ENCODE measurements around the gene CDKN2B-AS1. TPM values are rescaled to one million over a fixed set of nuclear protein-coding genes. Genes with fewer than 3 reads are reported as not detected.
"Not testable (repeated sequence)": the region's sequence is repeated elsewhere in the genome, so short reads cannot be mapped to it uniquely, and the experiment has no call there.

CDKN2B-AS1 gene
- total RNA-seq, 1 donor from 2014 or later, result 6.5 TPM

- intact Hi-C loops (cut with micrococcal nuclease), result loop anchor here (2.0 to 5.0 kb wide), 5 partner anchors 42 to 330 kb away; no protein-coding TSS in a partner anchor
Observed at GRCh38 chr9:22039258-22039657, 44.7 kb downstream of the CDKN2B-AS1 start.

- intact Hi-C loops (cut with micrococcal nuclease), result no loop called here
Observed at GRCh38 chr9:22040760-22041159, 46.2 kb downstream of the CDKN2B-AS1 start.

DNA sequence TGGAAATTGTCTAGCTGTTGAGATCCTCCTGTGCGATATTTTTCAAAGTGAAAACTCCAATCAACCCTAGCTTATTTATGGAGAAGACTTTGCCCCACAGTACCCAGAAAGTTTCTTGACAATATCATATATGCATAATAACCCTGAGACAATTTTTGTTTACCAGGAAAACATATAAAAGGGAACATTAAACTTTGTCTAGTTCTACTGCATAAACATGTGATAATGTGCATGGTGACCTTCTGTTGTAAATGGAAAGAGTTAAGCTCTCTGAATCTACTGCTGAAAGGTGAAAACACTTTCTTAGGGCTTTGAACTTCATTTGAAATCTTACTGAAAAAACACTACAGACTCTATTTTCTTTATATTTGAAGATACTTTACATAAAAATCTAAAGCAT, 46.8 kb downstream of the CDKN2B-AS1 start:
- intact Hi-C loops (cut with micrococcal nuclease), result no loop called here

DNA sequence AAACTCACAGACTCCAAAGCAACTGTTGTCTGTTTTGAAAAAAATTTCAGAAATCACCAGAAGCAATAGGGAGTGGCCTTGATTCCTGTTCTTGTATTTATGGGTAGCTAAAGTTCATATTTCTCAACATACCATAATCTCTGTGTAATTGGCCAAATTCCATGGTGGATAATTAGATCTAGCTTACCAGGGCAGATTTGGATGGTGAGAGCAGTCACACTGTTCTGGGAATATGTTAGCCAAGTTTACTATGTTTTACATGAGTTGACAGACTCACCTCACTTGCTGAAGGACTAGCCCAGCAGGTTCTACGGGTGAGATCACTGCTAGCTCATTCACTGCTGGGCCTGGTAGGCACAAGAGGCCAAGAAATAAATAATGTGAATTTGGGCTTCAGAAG, 47.2 kb downstream of the CDKN2B-AS1 start:
- intact Hi-C loops (cut with micrococcal nuclease), result no loop called here

- intact Hi-C loops (cut with micrococcal nuclease), result no loop called here
Observed at GRCh38 chr9:22043928-22044327, 49.3 kb downstream of the CDKN2B-AS1 start.

DNA sequence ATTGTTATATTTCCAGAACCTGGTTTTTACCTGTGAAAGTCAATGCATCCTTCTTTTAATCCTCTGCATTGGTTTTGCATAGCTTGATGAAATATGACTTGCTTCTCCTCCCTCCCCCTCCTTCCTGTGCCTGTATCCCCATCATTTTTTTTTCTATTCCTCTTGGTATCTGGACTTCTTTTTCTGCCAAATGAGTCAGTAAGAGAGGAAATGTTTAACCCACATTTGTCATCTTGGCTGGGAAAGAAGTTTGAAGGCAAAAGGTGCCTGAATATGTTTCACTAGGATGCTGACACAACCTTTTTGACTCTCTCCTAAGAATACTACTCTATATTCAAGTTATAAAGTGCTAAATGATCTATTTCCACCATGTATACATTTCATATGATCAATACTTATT, 50.0 kb downstream of the CDKN2B-AS1 start:
- intact Hi-C loops (cut with micrococcal nuclease), result no loop called here

DNA sequence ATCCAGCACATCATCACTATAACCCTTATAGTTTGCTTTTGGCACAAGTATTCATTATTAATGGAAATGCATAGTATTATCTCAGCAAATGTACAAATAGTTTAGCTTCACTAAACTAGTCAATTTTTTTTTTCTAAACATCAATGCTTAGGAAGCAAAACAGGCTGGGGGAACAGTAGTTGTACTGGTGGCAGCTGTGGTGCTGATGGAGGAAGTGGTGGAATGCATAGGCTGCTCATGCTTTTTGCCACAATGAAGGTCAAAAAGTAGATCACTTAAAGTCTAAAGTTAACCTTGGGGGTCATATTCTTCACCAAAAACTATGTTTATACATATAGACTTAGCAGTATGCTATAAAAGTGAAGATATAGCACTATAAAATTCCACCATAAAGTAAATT, 50.8 kb downstream of the CDKN2B-AS1 start:
- intact Hi-C loops (cut with micrococcal nuclease), result loop anchor here (1.0 kb wide), 1 partner anchor 8 kb away; no protein-coding TSS in a partner anchor

- intact Hi-C loops (cut with micrococcal nuclease), result no loop called here
Observed at GRCh38 chr9:22046243-22046885, 51.8 kb downstream of the CDKN2B-AS1 start.

DNA sequence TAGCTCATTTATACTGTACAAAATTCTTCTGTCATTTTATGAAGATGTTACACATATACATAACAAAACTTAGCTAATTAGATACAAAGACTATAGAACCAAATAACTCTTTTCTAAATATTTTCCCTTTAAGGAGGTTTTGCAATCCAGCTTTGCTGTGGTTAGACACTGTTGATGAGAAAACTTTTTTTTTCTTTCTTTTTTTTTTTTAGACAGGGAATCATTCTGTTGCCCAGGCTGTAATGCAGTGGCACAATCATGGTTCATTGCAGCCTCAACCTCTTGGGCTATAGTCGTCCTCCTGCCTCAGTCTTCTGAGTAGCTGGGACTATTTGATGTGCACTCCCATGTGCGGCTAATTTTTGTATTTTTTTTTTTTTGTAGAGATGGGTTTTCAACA, 53.0 kb downstream of the CDKN2B-AS1 start:
- intact Hi-C loops (cut with micrococcal nuclease), result no loop called here

GRCh38 chr9:22049411-22049810, 54.8 kb downstream of the CDKN2B-AS1 start:
- intact Hi-C loops (cut with micrococcal nuclease), result no loop called here

GRCh38 chr9:22050924-22051323, 56.3 kb downstream of the CDKN2B-AS1 start:
- intact Hi-C loops (cut with micrococcal nuclease), result loop anchor here (5.0 kb wide), 1 partner anchor 191 kb away; no protein-coding TSS in a partner anchor

DNA sequence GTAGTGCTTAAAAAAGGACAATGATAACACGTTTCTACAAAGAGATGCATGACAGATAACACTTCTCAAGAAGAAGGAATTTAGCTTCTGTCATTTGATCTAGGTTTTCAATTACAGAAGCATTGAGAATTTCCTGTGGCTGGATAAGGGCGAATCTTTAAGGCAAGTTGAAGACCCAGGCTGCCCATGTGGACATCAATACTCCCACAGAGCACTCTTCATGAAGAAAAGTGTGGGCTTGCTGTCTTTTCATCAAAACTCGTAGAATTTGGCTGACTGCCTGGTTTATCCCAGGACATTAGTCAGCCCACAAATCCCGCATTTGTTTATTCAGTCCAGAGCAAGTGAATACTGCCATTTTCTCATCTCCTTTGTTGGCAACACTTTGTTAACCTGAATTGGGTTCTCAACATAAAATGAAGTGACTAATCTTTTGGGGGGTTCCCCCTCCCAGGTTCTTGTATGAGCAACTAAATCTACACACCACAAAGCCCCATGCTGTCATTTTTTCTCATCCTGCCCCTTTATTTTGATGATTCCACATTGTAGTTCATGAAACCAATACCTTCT, 57.9 kb downstream of the CDKN2B-AS1 start:
- intact Hi-C loops (cut with micrococcal nuclease), result loop anchor here (1.0 to 5.0 kb wide), 8 partner anchors 13 to 190 kb away; partner anchors contain the start of gene CDKN2B

- intact Hi-C loops (cut with micrococcal nuclease), result loop anchor here (1.0 to 5.0 kb wide), 4 partner anchors 8 to 189 kb away; partner anchors contain the start of gene CDKN2B
Observed at GRCh38 chr9:22053178-22053577, 58.6 kb downstream of the CDKN2B-AS1 start.

DNA sequence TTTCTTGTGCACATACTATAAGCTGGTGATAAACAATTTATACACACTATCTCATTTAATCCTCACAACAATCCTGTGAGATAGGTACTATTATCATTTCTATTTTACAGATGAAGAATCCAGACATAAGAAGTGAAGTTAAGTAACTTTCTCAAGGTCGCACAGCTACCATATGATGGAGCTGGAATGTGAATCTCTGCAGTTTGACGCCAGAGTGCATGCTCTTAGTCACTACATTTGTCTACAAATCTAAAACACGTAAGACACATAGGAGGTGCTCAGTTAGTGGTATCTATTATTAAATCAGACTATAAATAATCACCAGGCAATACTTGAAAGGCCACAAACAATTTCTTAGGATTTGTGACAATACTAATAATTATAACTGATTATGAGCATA, 59.5 kb downstream of the CDKN2B-AS1 start:
- intact Hi-C loops (cut with micrococcal nuclease), result loop anchor here (5.0 kb wide), 1 partner anchor 188 kb away; no protein-coding TSS in a partner anchor

GRCh38 chr9:22054529-22054928, 59.9 kb downstream of the CDKN2B-AS1 start:
- intact Hi-C loops (cut with micrococcal nuclease), result loop anchor here (5.0 kb wide), 1 partner anchor 188 kb away; no protein-coding TSS in a partner anchor

DNA sequence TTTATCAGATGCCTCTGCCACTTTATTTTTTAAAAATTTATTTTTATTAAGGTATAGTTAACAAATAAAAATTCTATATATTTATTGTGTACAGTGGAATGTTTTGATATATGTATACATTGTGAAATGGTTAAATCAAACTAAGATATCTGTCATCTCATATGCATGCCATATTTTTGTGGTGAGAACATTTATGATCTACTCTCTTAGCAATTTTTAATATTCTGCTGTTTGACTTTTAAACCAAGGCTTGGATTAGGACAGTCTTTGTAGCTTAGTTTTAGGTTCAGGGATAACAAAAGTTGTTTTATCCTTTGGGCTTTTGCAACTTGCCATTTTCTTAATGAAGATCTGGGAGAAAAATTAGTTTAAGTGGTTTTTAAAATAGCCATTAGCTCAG, 60.5 kb downstream of the CDKN2B-AS1 start:
- intact Hi-C loops (cut with micrococcal nuclease), result no loop called here

- intact Hi-C loops (cut with micrococcal nuclease), result no loop called here
Observed at GRCh38 chr9:22056402-22056801, 61.8 kb downstream of the CDKN2B-AS1 start.

DNA sequence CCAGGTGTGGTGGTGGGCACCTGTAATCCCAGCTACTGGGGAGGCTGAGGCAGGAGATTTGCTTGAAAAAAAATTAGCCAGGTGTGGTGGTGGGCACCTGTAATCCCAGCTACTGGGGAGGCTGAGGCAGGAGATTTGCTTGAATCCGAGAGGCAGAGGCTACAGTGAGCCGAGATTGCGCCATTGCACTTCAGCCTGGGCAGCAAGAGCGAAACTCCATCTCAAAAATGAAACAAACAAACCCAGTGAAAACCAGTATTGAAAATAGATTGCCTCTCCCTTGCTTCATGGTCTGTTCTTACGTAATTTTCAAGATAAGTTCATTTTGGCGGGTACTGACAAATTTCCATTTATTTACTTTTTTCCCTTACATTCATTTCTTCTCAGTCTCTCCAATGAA, 63.4 kb downstream of the CDKN2B-AS1 start:
- intact Hi-C loops (cut with micrococcal nuclease), result not testable (repeated sequence)

- intact Hi-C loops (cut with micrococcal nuclease), result no loop called here
Observed at GRCh38 chr9:22060831-22061383, 66.3 kb downstream of the CDKN2B-AS1 start.

- intact Hi-C loops (cut with micrococcal nuclease), result loop anchor here (1.0 kb wide), 2 partner anchors 8 to 13 kb away; no protein-coding TSS in a partner anchor
Observed at GRCh38 chr9:22064957-22065356, 70.4 kb downstream of the CDKN2B-AS1 start.

- intact Hi-C loops (cut with micrococcal nuclease), result loop anchor here (1.0 kb wide), 2 partner anchors 8 to 13 kb away; no protein-coding TSS in a partner anchor
Observed at GRCh38 chr9:22065431-22066200, 71.0 kb downstream of the CDKN2B-AS1 start.
